HepG2 (cell line): Measurements from ENCODE around the gene CAPN2. TPM values are rescaled to one million over a fixed set of nuclear protein-coding genes. Genes with fewer than 3 reads are reported as not detected.

Source experiments
- BORCS8-MEF2B ChIP-seq: sonication (generic); formaldehyde crosslinking; IDR thresholded peaks from 2 replicates; pipeline ENCODE4 v1.8.0; 2022; ENCODE audit warnings: mild to moderate bottlenecking, missing genetic modification reagents
- KAT8 ChIP-seq: IDR thresholded peaks from 2 replicates; pipeline ENCODE4 v1.6.1; 2016; ENCODE audit warnings: missing genetic modification reagents, missing compliant biosample characterization
- MIER2 ChIP-seq: IDR thresholded peaks from 2 replicates; pipeline ENCODE4 v1.6.1; 2016; ENCODE audit warnings: missing biosample characterization, missing genetic modification reagents
- MTF2 ChIP-seq: sonication (generic); formaldehyde crosslinking; IDR thresholded peaks from 2 replicates; pipeline ENCODE4 v1.5.0; 2020; ENCODE audit warnings: missing genetic modification reagents, borderline replicate concordance
- PAXIP1 ChIP-seq: sonication (generic); formaldehyde crosslinking; conservative IDR thresholded peaks from 2 replicates; pipeline ENCODE4 v1.4.0; 2020; ENCODE audit warnings: mild to moderate bottlenecking, missing genetic modification reagents, moderate library complexity
- RAD21 ChIP-seq: fragments of 450-650 bp; formaldehyde crosslinking; IDR thresholded peaks from 2 replicates; pipeline ENCODE4 v1.5.0; 2020; ENCODE audit warnings: mild to moderate bottlenecking
- REST ChIP-seq, 2 experiments: IDR thresholded peaks; 2 replicates each; pipeline ENCODE4 v1.6.1; 2011 to 2012; ENCODE audit warnings: low read length in 2 of 2, borderline replicate concordance in 1 of 2, low read depth in 1 of 2, mild to moderate bottlenecking in 1 of 2, moderate library complexity in 1 of 2
- TFAP4 ChIP-seq: sonication (generic); IDR thresholded peaks from 2 replicates; pipeline ENCODE4 v1.6.1; 2016; ENCODE audit warnings: low read depth, borderline replicate concordance
- THAP11 ChIP-seq: IDR thresholded peaks from 2 replicates; pipeline ENCODE4 v1.6.1; 2016; ENCODE audit warnings: missing biosample characterization, missing genetic modification reagents
- THAP9 ChIP-seq: sonication (generic); formaldehyde crosslinking; IDR thresholded peaks from 2 replicates; pipeline ENCODE4; 2020; ENCODE audit warnings: missing genetic modification reagents, mild to moderate bottlenecking, borderline replicate concordance
- TRAFD1 ChIP-seq: sonication (generic); formaldehyde crosslinking; IDR thresholded peaks from 2 replicates; pipeline ENCODE4 v1.5.1; 2020; ENCODE audit warnings: missing genetic modification reagents, mild to moderate bottlenecking, borderline replicate concordance
- ZNF160 ChIP-seq: sonication (generic); formaldehyde crosslinking; IDR thresholded peaks from 2 replicates; pipeline ENCODE4 v1.8.0; 2022; ENCODE audit warnings: mild to moderate bottlenecking, inconsistent platforms, missing genetic modification reagents
- ZNF253 ChIP-seq: sonication (generic); formaldehyde crosslinking; IDR thresholded peaks from 2 replicates; pipeline ENCODE4 v1.8.0; 2022; ENCODE audit warnings: mild to moderate bottlenecking, missing genetic modification reagents, borderline replicate concordance
- ZNF331 ChIP-seq: sonication (generic); formaldehyde crosslinking; IDR thresholded peaks from 2 replicates; pipeline ENCODE4 v1.4.0; 2020; ENCODE audit warnings: missing genetic modification reagents
- ZNF691 ChIP-seq: sonication (generic); formaldehyde crosslinking; IDR thresholded peaks from 2 replicates; pipeline ENCODE4 v1.4.0; 2020; ENCODE audit warnings: missing genetic modification reagents, low read depth, mild to moderate bottlenecking, borderline replicate concordance
- polyA plus RNA-seq, 8 experiments: library from polyadenylated mRNA; depleted of rRNA in 3 of 8; stranded (reverse) in 7 of 8; unstranded in 1 of 8; fragments of >200 nt; fragmentation: Illumina TruSeq in 4 of 8; extraction: Trizol in 4 of 8; gene quantifications; 2 replicates each; pipeline versions ENCODE4 v1.2.1 to v1.2.3, GENCODE V29; 2011 to 2016; ENCODE audit warnings: low read depth in 4 of 8, missing spikeins in 1 of 8, mixed read lengths in 1 of 8; ENCODE audit not compliant: insufficient read depth in 1 of 8
- total RNA-seq, 5 experiments: library from RNA; depleted of rRNA; stranded (reverse); fragments of >200 nt; fragmentation: Illumina TruSeq; extraction: Trizol; gene quantifications; 2 replicates each; pipeline ENCODE4 v1.2.3, GENCODE V29; 2016; ENCODE audit warnings: low read depth in 1 of 5

Gene CAPN2
- total and polyA plus RNA-seq, 2 of the 13 experiments (the other 11 are each of a cell fraction or from before 2014, with no cell fraction given), result 6.2 to 7.4 TPM

GRCh38 chr1:223712194-223712849 lies at the start of gene CAPN2 (continued):
- TF ChIP-seq BORCS8-MEF2B (CRISPR knock-in tag) (no peak), ZNF253 (CRISPR knock-in tag) (no peak), KAT8 (CRISPR knock-in tag) (no peak), MIER2 (CRISPR knock-in tag) (no peak), ZNF331 (CRISPR knock-in tag) (no peak), REST (IDR thresholded peaks at IDR 0.05; ENCODE audit: borderline replicate concordance in 1 of 2, low read depth in 1 of 2, low read length in 2 of 2) (no peak), THAP11 (CRISPR knock-in tag) (peak; percentile 12; the same call in 1 of the 2 replicates), MTF2 (CRISPR knock-in tag) (no peak), PAXIP1 (CRISPR knock-in tag) (no peak), THAP9 (CRISPR knock-in tag) (no peak), RAD21 (CRISPR knock-in tag) (peak; percentile 89), ZNF691 (CRISPR knock-in tag) (no peak), ZNF160 (CRISPR knock-in tag) (no peak; the same call in 1 of the 2 replicates), TRAFD1 (CRISPR knock-in tag) (no peak), TFAP4 (no peak)
